Glomerular visceral epithelial cell (primary cell): ENCODE data around the gene EEF1AKMT4.

Source experiments
- DNase-seq: peaks from one replicate; pipeline ENCODE4 v3.0.0-alpha.2; 2016; ENCODE audit errors: extremely low spot score

The EEF1AKMT4 gene

GRCh38 chr3:184298759-184299487 lies 49.5 kb downstream of the EEF1AKMT4 start, which contains the start of gene PSMD2:
TSS of gene PSMD2 (plus strand) at chr3:184299241. CDS start at chr3:184299267, 26 bp downstream.
- DNase-seq: peak; percentile 97

- peak; percentile 27 for DNase-seq
These were observed 50.3 kb downstream of the EEF1AKMT4 start for GRCh38 chr3:184299488-184300377.

DNA sequence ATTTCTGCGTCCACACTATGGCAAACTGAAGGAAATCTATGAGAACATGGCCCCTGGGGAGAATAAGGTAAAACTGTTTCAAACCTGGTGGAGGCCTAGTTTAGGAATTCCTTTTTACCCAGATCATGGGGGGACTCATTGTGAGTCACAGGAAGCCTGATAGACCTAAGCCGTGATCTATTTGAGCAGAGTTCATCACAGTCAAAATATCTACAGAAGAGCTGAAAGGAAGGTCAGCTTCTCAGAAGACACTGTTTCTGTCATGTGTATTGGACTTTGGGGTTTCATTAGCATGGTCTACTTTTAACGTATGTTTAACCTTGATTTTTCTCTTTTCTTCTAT lies 50.9 kb downstream of the EEF1AKMT4 start:
- DNase-seq: peak; percentile 53

- DNase-seq: peak; percentile 42
These were observed 56.1 kb downstream of the EEF1AKMT4 start for GRCh38 chr3:184305577-184305976.

DNA sequence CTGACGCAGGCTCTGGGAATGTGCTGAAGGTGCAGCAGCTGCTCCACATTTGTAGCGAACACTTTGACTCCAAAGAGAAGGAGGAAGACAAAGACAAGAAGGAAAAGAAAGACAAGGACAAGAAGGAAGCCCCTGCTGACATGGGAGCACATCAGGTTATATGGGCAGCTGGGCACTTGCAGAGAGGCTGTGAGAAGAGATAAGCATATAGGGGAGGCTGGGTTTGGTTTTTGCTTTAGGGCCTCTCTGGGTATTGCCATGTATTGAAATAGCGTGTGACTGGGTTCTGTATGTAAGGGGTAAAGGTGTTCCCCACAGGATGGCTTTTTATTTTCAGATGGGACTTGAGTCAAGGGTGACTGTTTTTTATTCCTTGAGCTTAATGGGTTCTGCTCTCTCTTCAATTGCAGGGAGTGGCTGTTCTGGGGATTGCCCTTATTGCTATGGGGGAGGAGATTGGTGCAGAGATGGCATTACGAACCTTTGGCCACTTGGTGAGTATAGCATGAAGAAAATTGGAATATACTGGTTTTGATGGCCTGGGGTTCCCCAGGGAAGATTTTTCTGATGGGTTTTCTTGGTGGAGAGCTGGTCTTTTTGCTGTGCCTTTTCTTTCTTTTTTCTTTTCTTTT lies 57.0 kb downstream of the EEF1AKMT4 start:
- no peak for DNase-seq

GRCh38 chr3:184307915-184308314 lies 58.4 kb downstream of the EEF1AKMT4 start:
- DNase-seq: no peak
